GM12864 (cell line): Measurements from ENCODE around the gene GON4L.

Source experiments
- DNase-seq: peaks from one replicate; pipeline ENCODE4 v3.0.0-alpha.2; 2011; ENCODE audit warnings: low read depth
- H3K4me3 ChIP-seq: 2 replicates; pipeline ENCODE4 v1.5.1; 2011; ENCODE audit warnings: mild to moderate bottlenecking, low read depth, low read length, control low read depth
- CTCF ChIP-seq: IDR thresholded peaks from 2 replicates; pipeline ENCODE4 v1.5.1; 2011; ENCODE audit warnings: low read depth, mild to moderate bottlenecking, moderate library complexity, low read length, control low read depth, inconsistent platforms; ENCODE audit errors: missing control alignments

GON4L gene

GRCh38 chr1:155877945-155878344, 20.9 kb upstream of the GON4L start:
- no peak for TF ChIP-seq CTCF
- H3K4me3 ChIP-seq: no peak overlapping the region
- no peak for DNase-seq

- TF ChIP-seq CTCF: no peak
Observed at GRCh38 chr1:155873860-155874259, 16.8 kb upstream of the GON4L start.

GRCh38 chr1:155872527-155872926, 15.5 kb upstream of the GON4L start:
- no peak for DNase-seq
- no peak for TF ChIP-seq CTCF
- H3K4me3 ChIP-seq: no peak overlapping the region

More at GRCh38 chr1:155873860-155874259, 16.8 kb upstream of the GON4L start:
- DNase-seq: no peak
- no peak overlapping the region for H3K4me3 ChIP-seq

GRCh38 chr1:155871390-155871789, 14.4 kb upstream of the GON4L start:
- no peak overlapping the region for H3K4me3 ChIP-seq
- no peak for DNase-seq
- no peak for TF ChIP-seq CTCF

- no peak for DNase-seq
- no peak overlapping the region for H3K4me3 ChIP-seq
- TF ChIP-seq CTCF: no peak
Observed at GRCh38 chr1:155867766-155868165, 10.8 kb upstream of the GON4L start.

GRCh38 chr1:155864393-155864792, 7.4 kb upstream of the GON4L start:
- DNase-seq: no peak
- TF ChIP-seq CTCF: no peak
- no peak overlapping the region for H3K4me3 ChIP-seq

- DNase-seq: no peak
- no peak overlapping the region for H3K4me3 ChIP-seq
- no peak for TF ChIP-seq CTCF
Observed at GRCh38 chr1:155861896-155862295, 4.9 kb upstream of the GON4L start.
